HepG2 (cell line): Measurements from ENCODE around the gene NPAS2. TPM values are rescaled to one million over a fixed set of nuclear protein-coding genes. Genes with fewer than 3 reads are reported as not detected.
A peak's percentile ranks its signal among the peaks of the same experiment; 100 is the strongest.

ENCODE experiments used
- ATAC-seq: fragments of 200-7000 bp; cut with Tn5 transposase; 3 replicates; pipeline ENCODE4 v1.9.1; 2020; ENCODE audit warnings: mild to moderate bottlenecking, moderate library complexity
- BruUV-seq: library from RNA; stranded (reverse); fragments of 400-500 nt; replicated peaks from 2 replicates; lab custom pipeline; 2021; lab: Mats Ljungman, UMichigan
- CTCF ChIA-PET: fragments of 300-600 bp; formaldehyde crosslinking; extraction: SDS; loops from one replicate; lab custom pipeline; 2021; ENCODE audit warnings: low total read pairs, inconsistent platforms, low intra/inter-chr PET ratio; lab: Yijun Ruan, JAX
- POLR2A ChIA-PET: fragments of 350-600 bp; sonication (Branson Sonifier 250); formaldehyde crosslinking; loops from one replicate; lab custom pipeline; 2020; ENCODE audit warnings: antibody characterized with exemption, inconsistent platforms; lab: Yijun Ruan, JAX
- DNase-seq: peaks from one replicate; pipeline ENCODE4 v3.0.0-alpha.2; 2015; ENCODE audit warnings: low spot score
- FAIRE-seq: peaks from 3 replicates; lab custom pipeline; 2011; peaks lifted over from hg19 to GRCh38; lab: Jason Lieb, UNC
- H2AFZ ChIP-seq: one replicate; pipeline ENCODE4 v1.6.1; 2011; ENCODE audit warnings: low read length, inconsistent platforms
- H3K27ac ChIP-seq: fragments of 300-600 bp; 3 replicates; pipeline ENCODE4 v1.8.0; 2011; ENCODE audit warnings: mixed run types, mild to moderate bottlenecking, mixed read lengths, low read length, inconsistent platforms; ENCODE audit not compliant: insufficient read depth; ENCODE audit errors: extremely low read length
- H3K27me3 ChIP-seq, 2 experiments: fragments of 200-600 bp in 1 of 2; 2 replicates in 1 of 2; 3 replicates in 1 of 2; pipeline versions ENCODE4 v1.6.0 to v1.8.0; 2011; ENCODE audit warnings: low read length in 2 of 2, mild to moderate bottlenecking in 2 of 2, moderate library complexity in 2 of 2, inconsistent platforms in 1 of 2; ENCODE audit not compliant: insufficient read depth in 2 of 2, control insufficient read depth in 1 of 2
- H3K36me3 ChIP-seq, 2 experiments: fragments of 200-600 bp in 1 of 2; replicated peaks in 1 of 2; 2 replicates in 1 of 2; 3 replicates in 1 of 2; pipeline versions ENCODE4 v1.5.1 to v1.8.0; 2011; ENCODE audit warnings: low read length in 2 of 2, inconsistent platforms in 1 of 2; ENCODE audit not compliant: insufficient read depth in 2 of 2, control insufficient read depth in 1 of 2
- H3K4me1 ChIP-seq: 2 replicates; pipeline ENCODE4 v1.5.1; 2012; ENCODE audit warnings: low read length, inconsistent platforms; ENCODE audit not compliant: insufficient read depth
- H3K4me2 ChIP-seq: 2 replicates; pipeline ENCODE4 v1.6.0; 2011; ENCODE audit warnings: low read depth, low read length, inconsistent platforms
- H3K4me3 ChIP-seq, 3 experiments: fragments of 200-600 bp in 1 of 3; sonication (generic), shearing (Covaris generic) in 1 of 3; replicated peaks in 1 of 3; 2 replicates each; pipeline ENCODE4 v1.5.1; 2011 to 2016; ENCODE audit warnings: low read length in 3 of 3, inconsistent platforms in 2 of 3, low read depth in 2 of 3, mild to moderate bottlenecking in 2 of 3, control low read depth in 1 of 3, mixed read lengths in 1 of 3; ENCODE audit not compliant: insufficient read depth in 1 of 3
- H3K79me2 ChIP-seq: one replicate; pipeline ENCODE4 v1.6.1; 2011; ENCODE audit warnings: low read length, inconsistent platforms; ENCODE audit not compliant: insufficient read depth
- H3K9ac ChIP-seq: 2 replicates; pipeline ENCODE4 v1.6.0; 2011; ENCODE audit warnings: mild to moderate bottlenecking, low read depth, low read length, inconsistent platforms; ENCODE audit not compliant: insufficient read depth
- H3K9me3 ChIP-seq: 2 replicates; pipeline ENCODE4 v1.5.1; 2012; ENCODE audit warnings: mild to moderate bottlenecking, low read length
- H4K20me1 ChIP-seq: 2 replicates; pipeline ENCODE4 v1.6.0; 2011; ENCODE audit warnings: inconsistent platforms, mild to moderate bottlenecking, low read length, moderate library complexity; ENCODE audit not compliant: insufficient read depth
- E2F2 ChIP-seq: sonication (generic); formaldehyde crosslinking; IDR thresholded peaks from 2 replicates; pipeline ENCODE4 v1.4.0; 2020; ENCODE audit warnings: missing genetic modification reagents, borderline replicate concordance
- HNRNPL ChIP-seq: fragments of 200-400 bp; formaldehyde crosslinking; IDR thresholded peaks from 2 replicates; pipeline ENCODE4 v1.6.1; 2017; ENCODE audit warnings: mild to moderate bottlenecking, low read depth, low read length
- NONO ChIP-seq, 2 experiments: fragments of 450-650 bp in 1 of 2; sonication (generic) in 1 of 2; formaldehyde crosslinking in 1 of 2; IDR thresholded peaks in 1 of 2; conservative IDR thresholded peaks in 1 of 2; 2 replicates each; pipeline versions ENCODE4 v1.6.1 to v1.8.0; 2017 to 2022; ENCODE audit warnings: mild to moderate bottlenecking in 1 of 2, missing genetic modification reagents in 1 of 2, moderate library complexity in 1 of 2
- NRL ChIP-seq: sonication (generic); formaldehyde crosslinking; IDR thresholded peaks from 2 replicates; pipeline ENCODE4 v1.5.0; 2020; ENCODE audit warnings: missing genetic modification reagents, mild to moderate bottlenecking, moderate library complexity, borderline replicate concordance
- RAD21 ChIP-seq: fragments of 450-650 bp; formaldehyde crosslinking; IDR thresholded peaks from 2 replicates; pipeline ENCODE4 v1.5.0; 2020; ENCODE audit warnings: mild to moderate bottlenecking
- RBM22 ChIP-seq: fragments of 200-400 bp; formaldehyde crosslinking; optimal IDR thresholded peaks from 2 replicates; pipeline ENCODE3; 2017; ENCODE audit warnings: mild to moderate bottlenecking, low read length, moderate library complexity
- ZBTB42 ChIP-seq: sonication (generic); formaldehyde crosslinking; IDR thresholded peaks from 2 replicates; pipeline ENCODE4 v1.5.0; 2020; ENCODE audit warnings: mild to moderate bottlenecking, missing genetic modification reagents
- ZBTB44 ChIP-seq: sonication (generic); formaldehyde crosslinking; IDR thresholded peaks from 2 replicates; pipeline ENCODE4 v1.4.0; 2020; ENCODE audit warnings: missing genetic modification reagents
- ZFAT ChIP-seq: sonication (generic); formaldehyde crosslinking; conservative IDR thresholded peaks from 2 replicates; pipeline ENCODE4 v1.8.1; 2023; ENCODE audit warnings: missing genetic modification reagents, inconsistent platforms
- WGBS: methylation state at CpG from one replicate; pipeline ENCODE4 v1.1.6; 2017; ENCODE audit warnings: low lambda C conversion rate; 5-methylcytosine and 5-hydroxymethylcytosine counted together
- in situ Hi-C: cut with HindIII; loops from 2 replicates; pipeline ENCODE4 v1.10.0; 2017; ENCODE audit warnings: low pct_unique_long_range_greater_than_20kb; ENCODE audit not compliant: extremely low pct_ligation_motif_present
- intact Hi-C: fragments of 100-400 bp; cut with micrococcal nuclease; formaldehyde crosslinking; loops from one replicate; pipeline ENCODE4 v1.10.0; 2022; ENCODE audit not compliant: unreplicated experiment
- polyA plus RNA-seq, 8 experiments: library from polyadenylated mRNA; depleted of rRNA in 3 of 8; stranded (reverse) in 7 of 8; unstranded in 1 of 8; fragments of >200 nt; fragmentation: Illumina TruSeq in 4 of 8; extraction: Trizol in 4 of 8; gene quantifications; 2 replicates each; pipeline versions ENCODE4 v1.2.1 to v1.2.3, GENCODE V29; 2011 to 2016; ENCODE audit warnings: low read depth in 4 of 8, missing spikeins in 1 of 8, mixed read lengths in 1 of 8; ENCODE audit not compliant: insufficient read depth in 1 of 8
- total RNA-seq, 5 experiments: library from RNA; depleted of rRNA; stranded (reverse); fragments of >200 nt; fragmentation: Illumina TruSeq; extraction: Trizol; gene quantifications; 2 replicates each; pipeline ENCODE4 v1.2.3, GENCODE V29; 2016; ENCODE audit warnings: low read depth in 1 of 5
- TF ChIP-seq, protein P1 (sequence below): sonication (generic); formaldehyde crosslinking; IDR thresholded peaks from 2 replicates; pipeline ENCODE4 v1.5.1; 2020; ENCODE audit warnings: mild to moderate bottlenecking, missing genetic modification reagents, moderate library complexity
- TF ChIP-seq, protein P2 (sequence below): IDR thresholded peaks from 2 replicates; pipeline ENCODE4 v1.6.1; 2016; ENCODE audit warnings: missing compliant biosample characterization, missing genetic modification reagents, borderline replicate concordance

NPAS2 gene
- total and polyA plus RNA-seq, 2 of the 13 experiments (the other 11 are each of a cell fraction or from before 2014, with no cell fraction given), result 14.8 to 37.5 TPM

GRCh38 chr2:100887039-100887578 lies 67.2 kb downstream of the NPAS2 start:
- Histone ChIP-seq H3K4me3 (no peak overlapping the region), H4K20me1 (peaks cover 7% of the 10 kb centered on the region; the same call in 1 of the 2 replicates), H3K27me3 (no peaks in the 10 kb centered on the region), H2AFZ (no peak overlapping the region), H3K9me3 (no peaks in the 10 kb centered on the region), H3K4me1 (peaks cover 80% of the 10 kb centered on the region)
- in situ Hi-C loops, result no loop called here
- no peak for TF ChIP-seq ZBTB44
- TF ChIP-seq, protein P1, sequence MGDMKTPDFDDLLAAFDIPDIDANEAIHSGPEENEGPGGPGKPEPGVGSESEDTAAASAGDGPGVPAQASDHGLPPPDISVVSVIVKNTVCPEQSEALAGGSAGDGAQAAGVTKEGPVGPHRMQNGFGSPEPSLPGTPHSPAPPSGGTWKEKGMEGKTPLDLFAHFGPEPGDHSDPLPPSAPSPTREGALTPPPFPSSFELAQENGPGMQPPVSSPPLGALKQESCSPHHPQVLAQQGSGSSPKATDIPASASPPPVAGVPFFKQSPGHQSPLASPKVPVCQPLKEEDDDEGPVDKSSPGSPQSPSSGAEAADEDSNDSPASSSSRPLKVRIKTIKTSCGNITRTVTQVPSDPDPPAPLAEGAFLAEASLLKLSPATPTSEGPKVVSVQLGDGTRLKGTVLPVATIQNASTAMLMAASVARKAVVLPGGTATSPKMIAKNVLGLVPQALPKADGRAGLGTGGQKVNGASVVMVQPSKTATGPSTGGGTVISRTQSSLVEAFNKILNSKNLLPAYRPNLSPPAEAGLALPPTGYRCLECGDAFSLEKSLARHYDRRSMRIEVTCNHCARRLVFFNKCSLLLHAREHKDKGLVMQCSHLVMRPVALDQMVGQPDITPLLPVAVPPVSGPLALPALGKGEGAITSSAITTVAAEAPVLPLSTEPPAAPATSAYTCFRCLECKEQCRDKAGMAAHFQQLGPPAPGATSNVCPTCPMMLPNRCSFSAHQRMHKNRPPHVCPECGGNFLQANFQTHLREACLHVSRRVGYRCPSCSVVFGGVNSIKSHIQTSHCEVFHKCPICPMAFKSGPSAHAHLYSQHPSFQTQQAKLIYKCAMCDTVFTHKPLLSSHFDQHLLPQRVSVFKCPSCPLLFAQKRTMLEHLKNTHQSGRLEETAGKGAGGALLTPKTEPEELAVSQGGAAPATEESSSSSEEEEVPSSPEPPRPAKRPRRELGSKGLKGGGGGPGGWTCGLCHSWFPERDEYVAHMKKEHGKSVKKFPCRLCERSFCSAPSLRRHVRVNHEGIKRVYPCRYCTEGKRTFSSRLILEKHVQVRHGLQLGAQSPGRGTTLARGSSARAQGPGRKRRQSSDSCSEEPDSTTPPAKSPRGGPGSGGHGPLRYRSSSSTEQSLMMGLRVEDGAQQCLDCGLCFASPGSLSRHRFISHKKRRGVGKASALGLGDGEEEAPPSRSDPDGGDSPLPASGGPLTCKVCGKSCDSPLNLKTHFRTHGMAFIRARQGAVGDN (CRISPR knock-in tag), result 0 out of 2 replicates have a peak, but pooled peaks have one; percentile 29
- TF ChIP-seq ZFAT (CRISPR knock-in tag), result no peak
- TF ChIP-seq NONO (IDR thresholded peaks at IDR 0.05), result no peak
- TF ChIP-seq NONO (CRISPR knock-in tag; conservative IDR thresholded peaks at IDR 0.05), result no peak
- TF ChIP-seq, protein P2, sequence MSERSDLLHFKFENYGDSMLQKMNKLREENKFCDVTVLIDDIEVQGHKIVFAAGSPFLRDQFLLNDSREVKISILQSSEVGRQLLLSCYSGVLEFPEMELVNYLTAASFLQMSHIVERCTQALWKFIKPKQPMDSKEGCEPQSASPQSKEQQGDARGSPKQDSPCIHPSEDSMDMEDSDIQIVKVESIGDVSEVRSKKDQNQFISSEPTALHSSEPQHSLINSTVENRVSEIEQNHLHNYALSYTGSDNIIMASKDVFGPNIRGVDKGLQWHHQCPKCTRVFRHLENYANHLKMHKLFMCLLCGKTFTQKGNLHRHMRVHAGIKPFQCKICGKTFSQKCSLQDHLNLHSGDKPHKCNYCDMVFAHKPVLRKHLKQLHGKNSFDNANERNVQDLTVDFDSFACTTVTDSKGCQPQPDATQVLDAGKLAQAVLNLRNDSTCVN (CRISPR knock-in tag), result no peak
- TF ChIP-seq E2F2 (CRISPR knock-in tag), result no peak
- no peak for TF ChIP-seq RAD21 (CRISPR knock-in tag)
- TF ChIP-seq ZBTB42 (CRISPR knock-in tag), result no peak
- no peak for TF ChIP-seq HNRNPL
- 0 out of 2 replicates have a peak, but pooled peaks have one; percentile 33 for TF ChIP-seq NRL (CRISPR knock-in tag)
- peak; percentile 54 for TF ChIP-seq RBM22
- TF ChIP-seq, all 625 proteins: peak for 3
- BruUV-seq, result no TSS peak
- H3K9ac ChIP-seq, result no peak overlapping the region
- DNase-seq, result no peak
- WGBS, result 93% methylated on average over 9 of the region's 11 CpGs
- no peak overlapping the region for H3K27ac ChIP-seq
- peaks cover 32% of the 10 kb centered on the region for H3K79me2 ChIP-seq
- POLR2A ChIA-PET, result interaction anchor here (1.4 kb wide), 1 partner anchor 11 kb away, joined by 11 read pairs; no protein-coding TSS in a partner anchor
- CTCF ChIA-PET, result no interaction called here
- ATAC-seq, result no peak
- H3K36me3 ChIP-seq, result peaks cover 2 to 29% of the 10 kb centered on the region in 2 experiments; a peak in 4 of 5 replicates
- intact Hi-C loops, result no loop called here
- no peak for FAIRE-seq
- no peak overlapping the region for H3K4me2 ChIP-seq
